K562 (cell line): Measurements from ENCODE around the gene NUP188. TPM values are rescaled to one million over a fixed set of nuclear protein-coding genes. Genes with fewer than 3 reads are reported as not detected.

Experiments used
- ATAC-seq: fragments of 200-7000 bp; cut with Tn5 transposase; 3 replicates; pipeline ENCODE4 v1.9.1; 2020; ENCODE audit warnings: moderate library complexity
- BruUV-seq: library from RNA; stranded (reverse); fragments of 400-500 nt; replicated peaks from 2 replicates; lab custom pipeline; 2021; lab: Mats Ljungman, UMichigan
- CTCF ChIA-PET: fragments of 300-600 bp; formaldehyde crosslinking; extraction: SDS; loops from one replicate; lab custom pipeline; 2021; ENCODE audit warnings: low intra/inter-chr PET ratio; lab: Yijun Ruan, JAX
- POLR2A ChIA-PET: fragments of 300-600, 350-650 bp; sonication (Branson Sonifier 250); formaldehyde crosslinking; extraction: SDS; loops from one replicate; lab custom pipeline; 2021; ENCODE audit warnings: antibody characterized with exemption, inconsistent platforms; lab: Yijun Ruan, JAX
- DNase-seq, 4 experiments: peaks; one replicate each; pipeline versions ENCODE4 v3.0.0 to v3.0.0-alpha.2; 2011 to 2018; ENCODE audit warnings: low spot score in 3 of 4, mixed read lengths in 3 of 4; ENCODE audit errors: extremely low read depth in 1 of 4
- FAIRE-seq: peaks from 2 replicates; lab custom pipeline; 2011; peaks lifted over from hg19 to GRCh38; lab: Jason Lieb, UNC
- H2AFZ ChIP-seq: 2 replicates; pipeline ENCODE4 v1.6.0; 2011; ENCODE audit warnings: low read depth, low read length, control low read depth, inconsistent platforms
- H3K27ac ChIP-seq: fragments of 200-600 bp; 3 replicates; pipeline ENCODE4 v1.8.0; 2011; ENCODE audit warnings: low read depth, mild to moderate bottlenecking, control low read depth, inconsistent platforms, low read length, moderate library complexity, mixed read lengths; ENCODE audit errors: extremely low read depth
- H3K27me3 ChIP-seq, 2 experiments: fragments of 300-600 bp in 1 of 2; 2 replicates in 1 of 2; 3 replicates in 1 of 2; pipeline versions ENCODE4 v1.6.0 to v1.8.0; 2011; ENCODE audit warnings: inconsistent platforms in 2 of 2, low read length in 2 of 2, mild to moderate bottlenecking in 1 of 2, mixed read lengths in 1 of 2, moderate library complexity in 1 of 2; ENCODE audit not compliant: control insufficient read depth in 2 of 2, insufficient read depth in 2 of 2
- H3K36me3 ChIP-seq: fragments of 300-600 bp; 3 replicates; pipeline ENCODE4 v1.8.0; 2011; ENCODE audit warnings: mild to moderate bottlenecking, low read length, inconsistent platforms; ENCODE audit not compliant: control insufficient read depth, insufficient read depth
- H3K4me1 ChIP-seq, 2 experiments: fragments of 200-600 bp in 1 of 2; replicated peaks in 1 of 2; 2 replicates in 1 of 2; 3 replicates in 1 of 2; pipeline versions ENCODE4 v1.5.1 to v1.8.0; 2011; ENCODE audit warnings: inconsistent platforms in 2 of 2, low read length in 2 of 2, mild to moderate bottlenecking in 1 of 2, mixed read lengths in 1 of 2, moderate library complexity in 1 of 2; ENCODE audit not compliant: control insufficient read depth in 2 of 2, insufficient read depth in 2 of 2
- H3K4me2 ChIP-seq: 2 replicates; pipeline ENCODE4 v1.6.1; 2011; ENCODE audit warnings: low read length, control low read depth, inconsistent platforms, mixed read lengths; ENCODE audit not compliant: insufficient read depth
- H3K4me3 ChIP-seq: fragments of 200-600 bp; sonication (generic), shearing (Covaris generic); 2 replicates; pipeline ENCODE4 v1.5.1; 2016; ENCODE audit warnings: control low read depth, inconsistent platforms
- H3K79me2 ChIP-seq: fragments of 200-600 bp; 3 replicates; pipeline ENCODE4 v1.8.0; 2011; ENCODE audit warnings: low read length, inconsistent platforms; ENCODE audit not compliant: control insufficient read depth, insufficient read depth
- H3K9ac ChIP-seq, 2 experiments: 2 replicates each; pipeline versions ENCODE4 v1.6.0 to v1.6.1; 2011; ENCODE audit warnings: low read depth in 2 of 2, low read length in 2 of 2, control low read depth in 1 of 2, inconsistent platforms in 1 of 2, mild to moderate bottlenecking in 1 of 2, mixed read lengths in 1 of 2; ENCODE audit not compliant: insufficient read depth in 1 of 2
- H3K9me1 ChIP-seq: one replicate; pipeline ENCODE4 v1.6.0; 2011; ENCODE audit warnings: inconsistent platforms, mild to moderate bottlenecking, low read length, moderate library complexity; ENCODE audit not compliant: control insufficient read depth, insufficient read depth
- H3K9me3 ChIP-seq: replicated peaks from 2 replicates; pipeline ENCODE4 v1.5.1; 2011; ENCODE audit warnings: low read depth, low read length, inconsistent platforms; ENCODE audit not compliant: control insufficient read depth, insufficient read depth
- H4K20me1 ChIP-seq: replicated peaks from 2 replicates; pipeline ENCODE4 v1.6.1; 2011; ENCODE audit warnings: low read length, inconsistent platforms, mixed read lengths; ENCODE audit not compliant: control insufficient read depth, insufficient read depth
- MLLT1 ChIP-seq, 2 experiments: fragments of 450-650 bp; IDR thresholded peaks; 2 replicates each; pipeline ENCODE4 v1.6.1; 2016
- NFIC ChIP-seq: fragments of 450-650 bp; IDR thresholded peaks from 2 replicates; pipeline ENCODE4 v1.6.1; 2017; ENCODE audit warnings: mild to moderate bottlenecking, inconsistent platforms
- WGBS: fragments of 100-300 bp; shearing (Covaris generic); methylation state at CpG from one replicate; pipeline ENCODE4 v1.1.6; 2016; ENCODE audit warnings: low coverage, mixed read lengths; ENCODE audit not compliant: insufficient coverage; ENCODE audit errors: missing lambda C conversion rate; 5-methylcytosine and 5-hydroxymethylcytosine counted together
- in situ Hi-C: fragments of 300-500 bp; cut with MboI; formaldehyde crosslinking; loops from 4 replicates; pipeline ENCODE4 v1.15.0; 2018; ENCODE audit warnings: inconsistent platforms, mixed read lengths
- intact Hi-C: fragments of 100-400 bp; cut with micrococcal nuclease; formaldehyde crosslinking; loops from 2 replicates; pipeline ENCODE4 v1.14.2; 2022
- polyA plus RNA-seq, 8 experiments: library from polyadenylated mRNA; depleted of rRNA in 4 of 8; stranded (reverse) in 5 of 8; unstranded in 3 of 8; fragments of >200 nt; fragmentation: Nextera tagmentation in 2 of 8; fragmentation: Illumina TruSeq in 1 of 8; extraction: Ambion mirVana in 2 of 8; extraction: Trizol in 1 of 8; gene quantifications; 2 replicates each; pipeline versions ENCODE4 v1.2.1 to v1.2.3, GENCODE V29; 2011 to 2014; ENCODE audit warnings: inconsistent platforms in 1 of 8, missing spikeins in 1 of 8
- total RNA-seq, 7 experiments: library from RNA; depleted of rRNA in 6 of 7; stranded (reverse); fragments of >200 nt in 6 of 7; fragmentation: Illumina TruSeq in 2 of 7; extraction: Trizol in 2 of 7; gene quantifications; 2 replicates each; pipeline versions ENCODE4 v1.2.1 to v1.2.3, GENCODE V29; 2011 to 2021; ENCODE audit warnings: low replicate concordance in 1 of 7

The NUP188 gene
- total and polyA plus RNA-seq, 9 of the 15 experiments (the other 6 are each of a cell fraction or from before 2014, with no cell fraction given): 11.7 to 135 (median 70.6) TPM

- Histone ChIP-seq H3K9me1 (peaks cover 2% of the 10 kb centered on the region), H3K4me3 (no peak overlapping the region), H3K27me3 (no peaks in the 10 kb centered on the region), H3K9ac (peak overlapping the region in 1 of 2 experiments; percentile 14; a peak in 1 of 4 replicates), H3K27ac (no peak overlapping the region), H3K79me2 (peaks cover under 1% of the 10 kb centered on the region; the same call in 2 of the 3 replicates), H3K4me1 (peaks cover 17 to 31% of the 10 kb centered on the region in 2 experiments), H4K20me1 (no peaks in the 10 kb centered on the region), H2AFZ (no peak overlapping the region), H3K4me2 (no peak overlapping the region), H3K9me3 (no peaks in the 10 kb centered on the region), H3K36me3 (peaks cover 3% of the 10 kb centered on the region; the same call in 1 of the 3 replicates)
- no TSS peak for BruUV-seq
- TF ChIP-seq MLLT1 (IDR thresholded peaks at IDR 0.05): no peak
- peak; percentile 17; the same call in 1 of the 2 replicates for TF ChIP-seq NFIC
- DNase-seq (no peak), FAIRE-seq (no peak), ATAC-seq (no peak)
- ChIA-PET POLR2A (no interaction called here), CTCF (no interaction called here)
- in situ Hi-C loops (no loop called here), intact Hi-C loops (no loop called here)
- WGBS: 62% methylated on average over 15 of the region's 15 CpGs
These were observed 7.1 kb upstream of the NUP188 start for GRCh38 chr9:128940271-128940921.
